HG03108 (cell line): ENCODE measurements around the gene PKMYT1.

Experiments used
- ATAC-seq: cut with Tn5 transposase; IDR thresholded peaks from one replicate; pipeline ENCODE4 v1.9.1; 2021; ENCODE audit warnings: moderate library complexity; ENCODE audit not compliant: unreplicated experiment

The PKMYT1 gene

DNA sequence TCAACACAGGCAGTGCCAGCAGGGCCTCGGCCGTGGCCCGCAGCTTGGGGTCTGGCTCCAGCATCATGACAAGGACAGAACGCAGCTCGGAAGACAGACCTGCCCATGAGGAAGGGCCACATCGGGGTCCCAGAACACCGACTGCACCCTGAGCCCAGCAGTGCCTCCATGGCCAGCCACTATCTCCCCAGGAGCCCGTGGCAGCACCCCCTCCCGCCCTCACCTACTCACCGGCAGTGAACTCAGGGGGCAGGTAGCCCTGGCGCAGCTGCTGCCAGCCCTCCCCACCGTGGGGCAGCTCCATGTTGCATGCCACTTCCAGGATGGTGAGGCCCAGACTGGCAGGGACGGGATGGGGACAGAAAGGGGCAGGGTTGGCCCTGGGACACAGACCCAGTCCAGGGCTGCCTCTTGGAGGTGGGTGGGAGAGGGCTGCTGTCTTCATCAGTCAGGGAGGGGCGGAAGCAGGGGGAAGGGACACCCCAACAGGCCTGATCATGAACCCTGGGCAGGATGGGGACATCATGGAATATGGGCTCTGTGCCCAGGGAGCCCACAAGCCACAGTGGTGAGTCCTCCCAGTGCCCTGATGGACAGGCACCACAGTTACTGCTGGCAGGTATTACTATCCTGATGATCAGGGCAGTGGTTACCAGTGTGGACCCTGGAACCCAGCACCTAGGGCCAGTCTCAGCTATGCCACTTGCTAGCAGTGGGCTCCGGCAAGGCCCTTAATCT lies 5.8 kb downstream of the PKMYT1 start:
- ATAC-seq, result no peak

DNA sequence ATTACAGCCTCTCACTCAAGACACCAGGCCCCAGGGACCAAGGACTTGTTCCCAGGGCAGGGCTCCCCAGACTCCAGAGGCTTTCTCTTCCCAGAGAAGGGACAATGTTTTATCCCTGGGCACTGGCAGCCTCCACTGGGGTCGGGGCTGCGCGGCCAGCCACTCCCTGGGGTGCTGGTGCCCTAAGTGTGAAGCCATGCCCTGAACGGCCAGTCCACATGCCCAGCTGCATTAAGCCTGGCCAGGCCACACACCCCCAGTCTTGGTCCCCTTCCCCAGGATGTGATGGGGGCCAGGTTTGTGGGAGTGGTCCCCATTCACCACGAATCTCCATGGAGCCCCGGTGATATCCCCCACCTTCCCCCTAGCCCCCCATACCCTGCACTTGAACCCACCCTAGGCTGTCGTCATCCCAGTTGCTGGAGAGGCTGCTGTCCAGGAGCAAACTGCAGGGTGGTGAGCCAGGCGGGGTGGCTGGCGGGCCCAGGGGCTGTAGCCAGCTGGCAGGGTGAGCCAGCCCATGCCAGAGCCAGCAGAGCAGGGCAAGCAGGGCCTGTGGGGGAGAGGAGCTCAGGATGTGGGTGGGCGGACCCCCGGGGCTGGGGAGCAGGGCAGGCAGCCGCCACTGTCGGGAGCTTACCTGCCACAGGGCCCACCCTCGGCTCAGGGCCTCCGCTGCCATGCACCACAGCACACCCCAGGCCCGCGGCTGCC lies 6.5 kb downstream of the PKMYT1 start:
- ATAC-seq, result no peak

DNA sequence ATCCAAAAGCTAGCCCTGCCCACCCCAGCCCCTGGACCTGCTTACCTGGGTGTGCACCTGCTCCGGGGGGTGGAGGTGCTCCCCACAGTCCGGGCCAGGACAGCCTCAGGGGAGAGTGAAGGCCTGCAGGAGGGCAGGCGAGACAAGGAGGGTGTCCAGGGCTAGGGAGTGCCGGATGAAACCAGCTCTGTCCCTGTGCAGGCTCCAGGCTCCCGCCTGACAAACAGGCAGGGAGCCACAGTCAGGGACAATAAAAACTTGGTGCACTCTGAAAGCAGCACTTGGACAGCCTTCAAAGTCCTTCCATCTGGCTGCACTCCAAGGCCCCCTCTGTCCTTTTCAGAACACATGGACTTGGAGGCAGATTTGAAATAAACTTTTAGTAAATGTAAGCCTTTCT lies 7.2 kb downstream of the PKMYT1 start:
- ATAC-seq, result no peak

DNA sequence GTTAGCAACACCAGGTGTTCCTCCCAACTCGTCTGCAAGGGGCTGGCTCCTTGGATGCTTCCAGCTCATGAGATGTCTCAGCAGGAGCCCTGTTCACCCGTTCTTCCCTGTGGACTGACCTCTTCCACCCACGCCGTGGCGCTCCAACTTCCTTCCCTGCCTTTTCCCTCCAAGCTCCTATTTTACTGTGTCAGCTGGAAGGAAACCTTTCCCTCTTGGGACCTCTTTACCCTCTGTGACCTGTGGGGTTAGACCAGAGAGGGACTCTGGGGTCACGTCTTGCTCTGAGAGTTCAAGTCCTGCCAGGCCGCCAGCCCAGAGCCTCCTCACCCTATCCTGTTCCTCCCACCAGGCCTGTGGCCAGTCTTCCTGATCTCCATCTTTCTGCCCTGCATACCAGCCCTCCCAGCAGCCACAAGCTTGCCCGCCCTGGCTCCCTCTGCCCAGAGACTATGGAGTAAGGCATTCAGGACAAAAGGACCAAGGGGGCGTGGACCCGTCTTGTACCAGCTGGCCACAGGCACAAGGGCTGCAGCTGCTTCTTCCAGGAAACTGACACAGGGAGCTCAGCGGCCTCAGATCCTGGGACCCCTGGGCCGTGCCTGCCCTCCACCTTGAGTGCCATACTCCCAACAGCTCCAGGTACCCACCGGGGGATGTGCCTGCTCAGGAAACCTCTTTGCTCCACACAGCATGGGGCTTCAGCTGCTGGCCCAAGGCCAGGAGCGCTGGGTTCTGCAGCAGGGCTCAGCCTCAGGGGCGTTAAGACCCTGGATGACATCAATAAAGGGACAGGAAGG lies 8.1 kb downstream of the PKMYT1 start:
- no peak for ATAC-seq

DNA sequence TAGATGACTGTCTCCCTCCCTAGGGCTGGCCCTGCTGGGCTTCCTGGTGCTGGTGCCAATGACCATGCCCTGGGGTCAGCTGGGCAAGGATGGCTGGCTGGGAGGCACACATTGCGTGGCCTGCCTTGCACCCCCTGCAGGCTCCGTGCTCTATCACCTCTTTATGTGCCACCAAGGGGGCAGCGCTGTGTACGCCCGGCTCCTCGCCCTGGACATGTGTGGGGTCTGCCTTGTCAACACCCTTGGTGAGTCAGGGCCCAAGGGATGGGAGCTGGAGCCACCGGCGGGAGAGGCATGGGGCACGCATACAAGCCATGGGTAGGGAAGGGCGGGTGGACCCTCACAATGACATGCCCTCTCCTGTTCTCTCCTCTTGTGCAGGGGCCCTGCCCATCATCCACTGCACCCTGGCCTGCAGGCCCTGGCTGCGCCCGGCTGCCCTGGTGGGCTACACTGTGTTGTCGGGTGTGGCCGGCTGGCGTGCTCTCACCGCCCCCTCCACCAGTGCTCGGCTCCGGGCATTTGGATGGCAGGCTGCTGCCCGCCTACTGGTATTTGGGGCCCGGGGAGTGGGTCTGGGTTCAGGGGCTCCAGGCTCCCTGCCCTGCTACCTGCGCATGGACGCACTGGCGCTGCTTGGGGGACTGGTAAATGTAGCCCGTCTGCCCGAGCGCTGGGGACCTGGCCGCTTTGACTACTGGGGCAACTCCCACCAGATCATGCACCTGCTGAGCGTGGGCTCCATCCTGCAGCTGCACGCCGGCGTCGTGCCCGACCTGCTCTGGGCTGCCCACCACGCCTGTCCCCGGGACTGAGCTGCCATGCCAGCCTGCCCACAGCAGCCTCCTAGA lies 8.9 kb downstream of the PKMYT1 start:
- ATAC-seq, result no peak

DNA sequence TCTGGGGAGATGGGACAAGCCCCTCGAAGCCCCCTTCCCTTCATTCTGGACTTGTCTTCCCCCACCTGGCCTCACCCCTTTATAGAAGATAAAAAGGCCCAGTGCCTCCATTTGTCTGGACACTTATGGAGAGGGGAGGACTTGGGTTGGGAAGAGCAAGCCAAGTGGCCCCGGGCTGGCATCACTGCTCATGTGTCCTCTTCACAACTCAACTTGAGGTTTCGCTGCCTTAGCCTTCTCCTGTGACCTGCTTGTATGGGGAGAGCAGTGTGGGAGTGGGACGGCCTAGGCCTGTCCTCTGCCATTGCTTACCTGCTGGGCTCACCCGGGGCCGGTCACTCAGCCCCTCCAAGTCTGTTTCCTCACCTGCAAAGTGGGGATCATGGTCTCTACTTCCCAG lies 9.7 kb downstream of the PKMYT1 start:
- ATAC-seq, result no peak

DNA sequence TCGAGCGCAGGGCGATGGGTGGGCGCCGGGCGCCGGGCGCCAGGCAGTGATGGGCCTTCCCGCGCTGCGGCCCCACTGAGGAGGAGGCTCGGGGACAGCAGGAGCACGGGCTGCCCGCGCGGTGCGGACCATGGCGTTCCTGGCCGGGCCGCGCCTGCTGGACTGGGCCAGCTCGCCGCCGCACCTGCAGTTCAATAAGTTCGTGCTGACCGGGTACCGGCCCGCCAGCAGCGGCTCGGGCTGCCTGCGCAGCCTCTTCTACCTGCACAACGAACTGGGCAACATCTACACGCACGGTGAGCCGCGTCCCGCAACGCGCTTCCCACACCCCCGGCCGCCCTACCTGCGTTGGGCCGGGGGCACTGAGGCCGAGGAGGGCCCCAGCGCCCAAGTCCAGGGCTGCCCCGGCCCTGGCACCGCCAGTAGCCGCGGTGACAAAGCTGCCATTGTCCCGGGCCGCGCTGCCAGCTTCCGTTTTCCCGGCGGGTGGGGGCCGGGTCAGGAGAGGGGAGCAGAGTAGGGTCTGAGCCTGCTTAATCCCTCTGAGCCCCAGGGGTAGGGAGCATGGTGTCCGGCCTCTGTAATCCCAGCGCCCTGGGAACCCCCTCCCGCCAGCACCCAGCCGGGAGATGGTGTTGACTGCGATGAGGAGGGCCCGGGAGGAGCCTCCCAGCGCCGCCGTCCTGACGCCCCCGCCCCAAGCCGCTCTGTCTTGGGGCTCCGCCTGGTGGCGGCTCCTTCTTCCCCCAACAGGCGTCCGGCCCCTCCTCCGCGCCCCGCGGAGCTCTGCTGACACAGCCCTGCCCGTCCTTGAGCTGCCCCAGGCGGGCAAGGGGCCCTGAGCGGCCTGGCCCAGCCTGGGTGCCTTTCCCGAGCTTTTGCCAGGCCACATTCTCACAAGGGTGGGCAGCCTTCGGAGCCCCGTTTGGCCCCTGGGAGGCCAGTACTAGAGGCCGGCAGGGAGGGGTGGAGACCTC lies 10.4 kb downstream of the PKMYT1 start:
- ATAC-seq, result peak; percentile 25

DNA sequence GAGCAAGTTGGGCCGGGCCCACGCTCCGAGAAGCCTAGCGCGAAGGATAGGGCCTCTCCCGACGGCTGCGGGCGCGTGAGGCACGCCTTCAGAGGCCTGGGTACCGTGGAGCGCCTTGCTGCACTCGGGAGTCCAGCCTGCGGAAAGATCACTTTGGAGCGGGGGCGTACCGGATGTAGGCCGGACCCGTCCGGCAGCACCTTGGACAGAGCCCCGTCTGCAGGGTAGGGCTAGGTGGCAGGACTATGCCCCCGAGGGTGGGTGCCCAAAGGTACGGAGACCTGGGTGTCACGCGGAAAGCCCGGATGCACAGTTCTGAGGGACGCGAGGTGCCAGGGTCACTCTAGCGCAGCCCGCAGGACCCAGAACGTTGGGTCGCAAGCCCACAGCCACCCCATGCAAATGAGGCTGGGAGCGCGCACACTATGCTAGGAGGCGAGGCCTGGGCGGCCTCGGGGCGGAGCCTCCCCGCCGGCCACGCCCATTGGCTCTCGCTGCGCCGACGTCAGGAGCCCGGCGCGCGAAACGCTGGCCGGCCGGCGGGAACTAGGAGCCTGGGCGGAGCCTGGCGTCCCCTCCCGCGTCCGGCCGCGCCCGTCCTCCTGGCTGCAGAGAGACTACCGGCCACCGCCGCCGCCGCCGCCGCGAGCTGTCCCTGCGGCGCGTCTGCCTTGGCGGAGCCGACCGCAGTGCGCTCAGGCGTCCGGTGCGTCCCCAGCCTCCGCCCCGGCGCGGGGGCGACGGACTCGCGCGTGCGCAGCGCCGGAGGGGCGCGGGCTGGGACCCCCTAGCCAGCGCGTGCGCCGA lies 11.3 kb downstream of the PKMYT1 start, which contains the start of gene PAQR4:
TSS of gene PAQR4 (plus strand) at position 611 of the 807 bp plus-strand sequence. CDS start 327 bp downstream, outside the sequence.
- ATAC-seq, result peak; percentile 65

DNA sequence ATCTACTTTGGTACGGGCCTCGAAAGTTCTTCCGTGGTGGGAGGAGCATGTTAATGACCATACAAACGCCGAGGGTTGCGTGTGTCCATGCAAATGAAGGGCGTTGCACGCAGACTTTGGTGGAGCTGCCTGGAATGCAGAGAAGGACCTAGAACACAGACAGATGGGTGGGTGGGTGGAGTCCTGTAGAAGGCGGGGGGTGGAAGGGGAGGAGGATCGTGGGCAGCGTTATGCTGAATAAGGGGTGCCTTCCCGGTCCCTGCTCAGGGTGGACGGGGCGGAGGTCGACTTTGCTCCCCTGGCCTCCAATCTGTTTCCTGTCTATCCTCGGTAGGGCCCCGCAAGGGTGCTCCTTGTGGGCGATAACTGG lies 11.9 kb downstream of the PKMYT1 start:
- ATAC-seq, result no peak

DNA sequence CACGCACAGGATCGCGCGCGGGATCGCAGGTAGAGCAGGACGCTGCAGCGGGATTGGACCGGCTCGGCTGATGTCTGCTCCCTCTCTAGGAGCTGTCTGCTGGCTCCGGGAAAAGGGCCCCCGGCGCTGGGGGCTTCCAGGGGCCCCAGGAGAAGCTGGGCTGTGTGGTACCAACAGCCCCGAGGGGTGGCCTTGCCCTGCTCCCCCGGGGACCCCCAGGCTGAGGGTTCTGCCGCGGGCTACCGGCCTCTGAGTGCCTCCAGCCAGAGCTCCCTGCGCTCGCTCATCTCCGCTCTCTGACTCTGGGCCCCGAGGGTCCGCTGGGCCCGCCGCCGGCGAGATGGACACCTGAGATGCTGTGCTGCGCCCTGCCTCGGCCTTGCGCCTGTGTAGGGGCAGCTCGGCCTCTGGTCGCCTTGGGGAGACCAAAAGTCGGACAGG lies 12.5 kb downstream of the PKMYT1 start:
- ATAC-seq, result no peak

DNA sequence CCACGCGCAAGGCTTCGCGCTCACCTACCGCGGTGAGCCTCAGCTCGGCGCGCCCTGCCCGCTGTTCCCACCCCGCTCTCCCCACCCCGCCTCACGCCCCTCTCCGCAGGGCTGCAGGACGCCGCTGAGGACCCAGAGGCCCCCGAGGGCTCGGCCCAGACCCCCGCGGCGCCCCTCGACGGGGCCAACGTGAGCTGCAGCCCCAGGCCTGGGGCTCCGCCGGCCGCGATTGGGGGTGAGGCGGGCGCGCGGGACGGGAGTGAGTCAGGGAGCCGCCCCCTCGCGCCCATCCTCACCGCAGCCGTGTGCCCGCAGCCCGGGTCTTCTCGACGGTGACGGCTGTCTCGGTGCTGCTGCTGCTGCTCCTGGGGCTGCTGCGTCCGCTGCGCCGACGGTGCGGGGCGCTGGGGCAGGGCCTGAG lies 13.0 kb downstream of the PKMYT1 start:
- no peak for ATAC-seq

DNA sequence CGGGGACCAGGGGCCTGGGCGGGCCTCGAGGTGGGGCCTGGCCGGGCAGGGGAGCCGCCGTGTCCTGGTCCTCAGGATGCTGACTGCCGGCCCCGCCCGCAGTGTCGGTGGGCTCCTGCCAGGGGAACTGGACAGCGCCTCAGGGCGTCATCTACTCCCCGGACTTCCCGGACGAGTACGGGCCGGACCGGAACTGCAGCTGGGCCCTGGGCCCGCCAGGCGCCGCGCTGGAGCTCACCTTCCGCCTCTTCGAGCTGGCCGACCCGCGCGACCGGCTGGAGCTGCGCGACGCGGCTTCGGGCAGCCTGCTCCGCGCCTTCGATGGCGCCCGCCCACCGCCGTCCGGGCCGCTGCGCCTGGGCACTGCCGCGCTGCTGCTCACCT lies 13.4 kb downstream of the PKMYT1 start:
- ATAC-seq, result no peak

DNA sequence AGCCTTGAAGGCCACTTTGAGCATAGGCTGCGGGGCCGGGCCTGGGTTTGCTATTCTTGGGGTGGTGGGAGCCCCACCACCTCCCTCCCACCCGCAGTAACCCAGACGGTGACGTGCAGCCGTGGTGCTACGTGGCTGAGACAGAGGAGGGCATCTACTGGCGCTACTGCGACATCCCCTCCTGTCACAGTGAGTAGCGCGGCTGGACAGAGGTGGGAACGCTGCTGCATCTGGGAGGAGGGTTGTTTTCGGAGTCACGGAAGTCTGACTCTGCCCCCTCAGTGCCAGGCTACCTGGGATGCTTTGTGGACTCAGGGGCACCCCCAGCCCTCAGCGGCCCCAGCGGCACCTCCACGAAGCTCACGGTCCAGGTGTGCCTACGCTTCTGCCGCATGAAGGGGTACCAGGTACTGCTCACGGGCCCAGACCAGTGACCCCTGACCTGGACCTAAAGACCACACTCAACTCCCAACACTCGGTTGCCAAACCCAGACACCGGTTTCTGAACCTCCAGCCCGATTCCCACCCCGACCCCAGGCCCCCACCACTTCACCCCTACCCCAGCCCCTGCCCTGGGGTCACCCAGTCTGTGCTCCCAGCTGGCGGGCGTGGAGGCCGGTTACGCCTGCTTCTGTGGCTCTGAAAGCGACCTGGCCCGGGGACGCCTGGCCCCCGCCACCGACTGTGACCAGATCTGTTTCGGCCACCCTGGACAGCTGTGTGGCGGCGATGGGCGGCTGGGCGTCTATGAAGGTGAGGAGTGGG lies 14.0 kb downstream of the PKMYT1 start:
- no peak for ATAC-seq

DNA sequence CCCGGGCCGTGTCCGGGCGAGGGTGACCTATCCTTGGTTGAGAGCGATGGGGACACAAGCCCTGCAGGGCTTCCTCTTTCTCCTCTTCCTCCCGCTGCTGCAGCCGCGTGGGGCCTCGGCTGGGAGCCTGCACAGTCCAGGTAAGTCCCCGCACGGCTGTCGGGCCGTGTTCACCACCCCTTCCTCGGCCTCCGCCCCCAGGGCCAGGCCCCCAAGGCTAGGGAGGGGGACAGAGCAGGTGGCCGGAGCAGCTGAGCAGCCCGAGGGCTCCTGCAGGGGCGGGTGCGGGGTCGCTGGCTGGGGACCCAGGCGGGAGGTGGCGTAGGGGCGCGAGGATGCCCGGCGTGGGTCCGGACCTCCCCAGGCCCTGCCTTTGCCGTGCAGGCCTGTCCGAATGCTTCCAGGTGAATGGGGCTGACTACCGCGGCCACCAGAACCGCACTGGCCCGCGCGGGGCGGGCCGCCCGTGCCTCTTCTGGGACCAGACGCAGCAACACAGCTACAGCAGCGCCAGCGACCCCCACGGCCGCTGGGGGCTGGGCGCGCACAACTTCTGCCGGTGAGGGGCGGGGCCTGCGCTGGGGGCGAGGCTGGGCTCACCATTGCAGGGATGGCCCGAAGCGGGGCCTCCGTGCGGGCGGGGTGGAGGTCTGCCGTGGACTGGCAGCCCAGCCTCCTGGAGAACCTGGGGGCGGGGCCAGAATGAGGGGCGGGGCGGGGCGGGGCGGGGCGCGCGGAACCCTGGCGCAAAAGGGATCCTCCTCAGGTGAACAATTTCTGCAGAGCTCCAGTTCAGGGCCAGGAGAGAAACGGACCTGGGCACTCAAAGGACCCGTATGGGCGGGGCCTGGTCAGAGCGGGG lies 15.5 kb downstream of the PKMYT1 start:
- ATAC-seq, result no peak

DNA sequence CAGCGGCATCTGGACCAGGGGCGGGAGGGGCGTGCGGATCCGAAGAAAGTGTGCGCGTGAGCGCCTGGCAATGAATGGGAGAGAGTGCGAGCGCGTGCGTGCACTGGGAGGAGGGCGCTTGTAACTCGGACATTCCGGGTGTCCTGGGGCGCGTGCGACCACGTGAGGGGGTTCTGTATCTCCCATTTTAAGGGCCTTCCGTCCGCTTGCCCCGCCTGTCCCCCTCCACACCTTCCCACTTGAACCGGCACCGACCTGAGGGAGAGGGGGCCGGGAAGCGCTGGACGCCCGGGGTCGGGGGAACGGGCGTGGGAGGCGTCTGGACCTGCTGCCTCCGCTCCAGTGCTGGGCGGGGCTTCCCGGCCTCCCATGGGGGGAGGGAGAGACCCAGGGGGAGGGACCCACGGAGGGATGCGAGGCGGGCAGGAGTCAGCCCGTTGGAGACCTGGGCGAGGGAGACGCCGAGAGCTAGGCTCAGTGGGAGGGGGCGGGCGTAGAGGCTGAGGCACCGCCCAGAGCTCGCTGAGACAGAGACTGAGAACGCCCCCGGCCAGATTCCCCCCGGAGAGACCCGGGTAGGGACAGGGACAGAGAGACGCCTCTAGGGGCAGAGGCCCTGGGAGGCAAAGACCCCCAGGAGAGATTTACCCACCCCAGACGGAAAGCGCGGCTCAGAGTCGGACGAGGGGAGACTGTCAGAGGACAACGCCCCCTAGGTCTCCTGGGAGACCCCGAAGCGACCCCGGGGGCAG lies 16.3 kb downstream of the PKMYT1 start, which contains the start of gene KREMEN2:
TSS of gene KREMEN2 (plus strand) at position 553 of the 752 bp plus-strand sequence. CDS start 246 bp downstream, outside the sequence.
- ATAC-seq, result no peak

DNA sequence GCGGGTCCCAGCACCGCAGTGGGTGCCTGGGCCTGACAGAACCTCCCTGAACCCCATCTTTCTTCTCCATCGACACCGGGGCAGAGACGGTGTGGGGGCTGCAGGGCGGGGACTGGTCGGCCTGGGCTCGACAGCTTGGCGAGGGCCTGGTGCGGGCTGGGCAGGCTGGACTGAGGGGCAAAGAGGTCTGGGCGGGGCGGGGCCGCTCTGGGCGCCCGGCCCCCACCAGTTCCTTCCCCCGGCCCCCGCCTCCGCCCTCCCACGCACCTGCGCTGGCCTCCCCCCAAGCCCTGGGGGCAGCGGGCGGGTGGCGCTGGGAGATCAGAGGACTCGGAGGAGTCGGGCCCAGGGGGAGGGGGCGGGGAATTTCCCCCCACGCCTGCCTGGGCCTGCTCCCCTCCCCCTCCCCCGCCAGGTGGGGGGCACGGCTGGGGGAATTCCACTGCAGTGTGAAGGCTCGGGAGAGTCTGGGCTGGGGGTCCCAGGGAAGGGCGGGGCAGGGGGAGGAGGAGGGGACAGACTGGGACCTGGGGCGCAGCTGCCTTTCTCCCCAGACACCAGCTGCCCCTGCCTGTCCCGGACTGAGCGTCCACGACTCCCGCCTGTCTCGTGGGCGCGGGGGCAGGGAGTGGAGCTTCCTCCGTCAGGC lies 17.0 kb downstream of the PKMYT1 start:
- ATAC-seq, result no peak
